Inflammatory macrophage (primary cell): ENCODE measurements around the gene SORCS2.

Source experiments
- DNase-seq, 2 donors: peaks; one replicate each; pipeline ENCODE4 v3.0.0-alpha.2; 2020 to 2022

SORCS2 gene

GRCh38 chr4:7721984-7722551, 529.7 kb downstream of the SORCS2 start:
- no peak for DNase-seq

GRCh38 chr4:7722766-7723387, 530.5 kb downstream of the SORCS2 start:
- DNase-seq = peak in 1 of 2 donors; percentile 18

GRCh38 chr4:7723625-7724024, 531.3 kb downstream of the SORCS2 start:
- DNase-seq = no peak

- DNase-seq = no peak
Measured at GRCh38 chr4:7725951-7726350, 533.6 kb downstream of the SORCS2 start.

- DNase-seq = no peak
Measured at GRCh38 chr4:7726665-7727413, 534.5 kb downstream of the SORCS2 start.

- no peak for DNase-seq
Measured at GRCh38 chr4:7727749-7728148, 535.4 kb downstream of the SORCS2 start.

GRCh38 chr4:7731437-7731836, 539.1 kb downstream of the SORCS2 start:
- no peak for DNase-seq

- DNase-seq = no peak
Measured at GRCh38 chr4:7732263-7732662, 539.9 kb downstream of the SORCS2 start.

GRCh38 chr4:7733201-7733600, 540.9 kb downstream of the SORCS2 start:
- no peak for DNase-seq

GRCh38 chr4:7733801-7734650, 541.7 kb downstream of the SORCS2 start:
- DNase-seq = no peak

- no peak for DNase-seq
Measured at GRCh38 chr4:7734651-7735260, 542.4 kb downstream of the SORCS2 start.

- DNase-seq = no peak
Measured at GRCh38 chr4:7735395-7735794, 543.1 kb downstream of the SORCS2 start.

GRCh38 chr4:7735961-7736360, 543.6 kb downstream of the SORCS2 start:
- DNase-seq = no peak

- no peak for DNase-seq
Measured at GRCh38 chr4:7736436-7737267, 544.3 kb downstream of the SORCS2 start.

GRCh38 chr4:7737268-7737645, 544.9 kb downstream of the SORCS2 start:
- no peak for DNase-seq

- DNase-seq = no peak
Measured at GRCh38 chr4:7737752-7738457, 545.6 kb downstream of the SORCS2 start.

GRCh38 chr4:7738458-7739076, 546.2 kb downstream of the SORCS2 start:
- no peak for DNase-seq

- no peak for DNase-seq
Measured at GRCh38 chr4:7739077-7739917, 547.0 kb downstream of the SORCS2 start.
